BE2C (cell line): ENCODE data around the gene MRPS7.
A peak's percentile ranks its signal among the peaks of the same experiment; 100 is the strongest.

Experiments used
- DNase-seq: peaks from one replicate; pipeline ENCODE4 v3.0.0-alpha.2; 2020
- H3K27me3 ChIP-seq: fragments of 250-450 bp; sonication (Bioruptor Pico); 2 replicates; pipeline ENCODE4 v1.5.1; 2020; ENCODE audit warnings: mild to moderate bottlenecking
- H3K36me3 ChIP-seq: fragments of 250-450 bp; sonication (Bioruptor Pico); 2 replicates; pipeline ENCODE4 v1.5.1; 2020; ENCODE audit warnings: mild to moderate bottlenecking
- H3K4me1 ChIP-seq: fragments of 250-450 bp; sonication (Bioruptor Pico); 2 replicates; pipeline ENCODE4 v1.5.1; 2020
- H3K4me3 ChIP-seq: 2 replicates; pipeline ENCODE4 v1.5.1; 2011; ENCODE audit warnings: low read depth, low read length
- H3K9me3 ChIP-seq: fragments of 250-450 bp; sonication (Bioruptor Pico); 2 replicates; pipeline ENCODE4 v1.5.1; 2020
- CTCF ChIP-seq: IDR thresholded peaks from 2 replicates; pipeline ENCODE4 v1.5.1; 2012; ENCODE audit warnings: mild to moderate bottlenecking, low read depth, low read length

Gene MRPS7

DNA sequence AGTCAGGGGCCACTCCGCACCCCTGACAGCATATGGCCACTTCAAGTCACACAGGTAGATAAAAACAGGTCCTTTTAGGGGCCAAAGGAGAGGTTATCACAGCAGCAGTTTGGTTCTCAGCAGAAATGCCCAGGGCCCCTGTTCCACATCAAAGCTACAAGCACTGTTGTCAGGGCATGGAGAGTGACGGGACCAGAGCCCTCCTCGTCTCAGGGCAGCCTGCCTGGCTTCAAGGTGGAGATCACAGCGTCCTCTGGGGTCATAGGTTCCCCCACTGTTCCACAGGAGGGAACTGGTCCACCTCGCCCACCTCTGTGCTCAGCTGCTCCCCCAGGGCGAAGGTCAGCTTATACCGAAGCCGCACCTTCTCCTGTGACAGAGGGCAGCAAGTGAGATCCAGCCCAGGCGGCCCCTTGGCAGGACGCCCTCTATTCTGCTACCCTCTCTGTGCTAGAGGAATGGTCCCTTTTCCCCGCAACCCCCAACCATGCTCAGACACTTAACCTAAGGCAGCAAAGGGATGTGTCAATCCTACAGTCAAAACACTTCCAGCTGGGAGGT lies 23.6 kb upstream of the MRPS7 start:
- DNase-seq, result no peak
- no peak for TF ChIP-seq CTCF
- Histone ChIP-seq H3K4me1 (no peaks in the 10 kb centered on the region; the same call in 1 of the 2 replicates), H3K36me3 (peaks cover 87% of the 10 kb centered on the region), H3K27me3 (no peaks in the 10 kb centered on the region), H3K9me3 (no peaks in the 10 kb centered on the region), H3K4me3 (no peak overlapping the region)

DNA sequence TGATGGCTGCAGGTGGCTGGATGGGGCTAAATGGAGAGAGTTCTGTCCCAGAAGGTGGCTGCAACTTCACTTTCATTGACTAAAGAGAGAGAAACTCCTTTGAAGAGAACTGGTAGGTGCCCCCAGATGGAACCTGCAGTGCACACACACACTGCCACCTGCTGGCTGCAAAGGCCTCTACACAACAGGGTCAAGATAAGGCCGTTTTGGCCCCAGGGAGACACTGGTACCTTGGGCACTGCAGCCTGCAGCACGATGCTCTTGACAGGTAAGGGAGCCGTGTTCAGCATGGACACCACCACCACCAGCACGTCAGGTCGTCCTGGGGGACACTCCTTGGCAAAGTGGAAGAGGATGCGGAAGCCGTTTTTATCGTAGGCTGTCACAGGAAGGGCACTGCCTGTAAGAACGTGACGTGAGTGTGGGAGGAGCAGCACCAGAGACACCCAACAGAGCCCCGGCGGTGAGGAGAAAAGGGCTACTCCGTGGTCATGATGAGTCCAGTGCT lies 22.9 kb upstream of the MRPS7 start:
- peaks cover 85% of the 10 kb centered on the region for H3K36me3 ChIP-seq
- no peaks in the 10 kb centered on the region for H3K9me3 ChIP-seq
- peak; percentile 97 for TF ChIP-seq CTCF
- peak; percentile 76 for DNase-seq
- no peaks in the 10 kb centered on the region; the same call in 1 of the 2 replicates for H3K4me1 ChIP-seq
- H3K27me3 ChIP-seq, result no peaks in the 10 kb centered on the region
- no peak overlapping the region for H3K4me3 ChIP-seq

GRCh38 chr17:75239214-75239613 lies 22.5 kb upstream of the MRPS7 start:
- Histone ChIP-seq H3K9me3 (no peaks in the 10 kb centered on the region), H3K36me3 (peaks cover 83% of the 10 kb centered on the region), H3K4me1 (no peaks in the 10 kb centered on the region; the same call in 1 of the 2 replicates), H3K4me3 (no peak overlapping the region), H3K27me3 (no peaks in the 10 kb centered on the region)
- no peak for TF ChIP-seq CTCF
- DNase-seq, result no peak

DNA sequence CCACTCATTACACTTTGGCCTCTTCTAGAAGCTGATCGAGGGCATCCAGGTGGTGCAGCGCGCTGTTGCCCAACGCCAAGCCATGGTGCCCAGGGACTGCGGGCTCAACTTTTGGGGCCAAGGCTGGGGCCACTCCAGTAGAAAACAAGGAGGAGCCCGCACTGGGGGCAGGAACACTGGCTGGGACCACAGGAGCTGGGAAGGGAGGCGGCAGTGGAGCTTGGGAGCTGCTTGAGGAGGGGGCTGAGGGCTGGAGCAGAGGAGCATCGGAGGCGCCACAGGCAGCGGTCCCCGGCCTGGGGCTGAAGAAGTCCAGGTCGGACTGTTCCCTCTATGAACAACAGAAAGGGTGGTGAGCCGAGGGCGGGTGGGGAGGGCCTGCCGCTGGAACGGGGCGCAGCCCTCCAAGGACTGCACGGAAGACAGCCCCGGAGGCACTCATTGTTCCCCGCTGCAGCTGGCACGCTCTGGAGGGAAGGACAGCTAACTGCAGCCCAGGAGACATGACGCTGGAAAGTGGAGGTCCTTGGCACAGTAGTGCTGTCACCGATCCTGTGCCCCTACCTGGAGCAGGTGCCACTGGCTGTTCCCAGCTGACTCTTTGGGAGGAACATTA lies 21.8 kb upstream of the MRPS7 start:
- no peaks in the 10 kb centered on the region for H3K27me3 ChIP-seq
- no peak overlapping the region for H3K4me3 ChIP-seq
- no peak for DNase-seq
- H3K9me3 ChIP-seq, result no peaks in the 10 kb centered on the region
- no peaks in the 10 kb centered on the region; the same call in 1 of the 2 replicates for H3K4me1 ChIP-seq
- H3K36me3 ChIP-seq, result peaks cover 83% of the 10 kb centered on the region
- TF ChIP-seq CTCF, result no peak

- DNase-seq, result peak; percentile 74
- no peaks in the 10 kb centered on the region for H3K9me3 ChIP-seq
- H3K4me1 ChIP-seq, result no peaks in the 10 kb centered on the region; the same call in 1 of the 2 replicates
- no peaks in the 10 kb centered on the region for H3K27me3 ChIP-seq
- H3K36me3 ChIP-seq, result peaks cover 81% of the 10 kb centered on the region
- no peak overlapping the region for H3K4me3 ChIP-seq
- peak; percentile 89 for TF ChIP-seq CTCF
These were observed 21.1 kb upstream of the MRPS7 start for GRCh38 chr17:75240394-75241142.

DNA sequence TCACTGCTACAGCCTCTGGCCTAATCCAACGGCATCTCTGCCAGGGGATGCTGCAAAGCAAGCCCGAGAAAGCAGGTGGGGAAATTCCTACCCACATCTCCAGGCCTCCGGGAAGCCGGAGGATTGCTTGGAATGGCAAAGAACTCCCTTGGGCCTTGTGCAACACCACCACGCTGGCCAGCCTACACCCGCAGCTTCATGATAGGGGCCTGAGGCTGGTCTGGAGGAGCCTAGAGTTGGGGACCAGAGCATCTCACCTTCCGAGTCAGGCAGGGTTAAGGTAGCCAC lies 20.6 kb upstream of the MRPS7 start:
- Histone ChIP-seq H3K27me3 (no peaks in the 10 kb centered on the region), H3K9me3 (no peaks in the 10 kb centered on the region), H3K4me1 (no peaks in the 10 kb centered on the region; the same call in 1 of the 2 replicates), H3K36me3 (peaks cover 82% of the 10 kb centered on the region), H3K4me3 (no peak overlapping the region)
- TF ChIP-seq CTCF, result no peak
- no peak for DNase-seq
